Osteocyte (in vitro differentiated cells): Measurements from ENCODE around the gene DMKN. TPM values are rescaled to one million over a fixed set of nuclear protein-coding genes. Genes with fewer than 3 reads are reported as not detected.

Experiments used
- DNase-seq: peaks from one replicate; pipeline ENCODE4 v3.0.0; 2021; ENCODE audit warnings: mixed read lengths; ENCODE audit not compliant: unreplicated experiment; ENCODE audit errors: extremely low spot score
- H3K27ac Mint-ChIP-seq: one replicate; pipeline ENCODE4 v1.8.0; 2021; ENCODE audit warnings: mild to moderate bottlenecking, mixed read lengths; ENCODE audit not compliant: unreplicated experiment
- H3K27me3 Mint-ChIP-seq: one replicate; pipeline ENCODE4 v1.8.0; 2021; ENCODE audit warnings: mixed read lengths; ENCODE audit not compliant: unreplicated experiment
- H3K36me3 Mint-ChIP-seq: one replicate; pipeline ENCODE4 v1.8.0; 2021; ENCODE audit warnings: mixed read lengths; ENCODE audit not compliant: unreplicated experiment
- H3K4me1 Mint-ChIP-seq: one replicate; pipeline ENCODE4 v1.8.0; 2021; ENCODE audit warnings: mixed read lengths; ENCODE audit not compliant: unreplicated experiment
- H3K4me3 Mint-ChIP-seq: one replicate; pipeline ENCODE4 v1.8.0; 2021; ENCODE audit warnings: mild to moderate bottlenecking, moderate library complexity, mixed read lengths; ENCODE audit not compliant: unreplicated experiment
- H3K9me3 Mint-ChIP-seq: one replicate; pipeline ENCODE4 v1.8.0; 2021; ENCODE audit warnings: mixed read lengths; ENCODE audit not compliant: unreplicated experiment
- total RNA-seq: library from RNA; stranded (reverse); gene quantifications from 2 replicates; pipeline ENCODE4 v1.2.1, GENCODE V29; 2021
- TF ChIP-seq, protein P1 (sequence below): fragments of 200-600 bp; sonication (generic); IDR thresholded peaks from 2 replicates; pipeline ENCODE4 v1.5.0; 2021; ENCODE audit warnings: antibody characterized with exemption, mild to moderate bottlenecking, moderate library complexity

The DMKN gene
- total RNA-seq, 1 donor from 2014 or later, result not detected

GRCh38 chr19:35560271-35560670 is 46.8 kb upstream of the DMKN start:
- Mint-ChIP-seq H3K4me3 (no peak overlapping the region), H3K27me3 (peaks cover 31% of the 10 kb centered on the region), H3K27ac (no peak overlapping the region), H3K36me3 (no peaks in the 10 kb centered on the region), H3K9me3 (no peaks in the 10 kb centered on the region), H3K4me1 (peaks cover 3% of the 10 kb centered on the region)
- TF ChIP-seq, protein P1, sequence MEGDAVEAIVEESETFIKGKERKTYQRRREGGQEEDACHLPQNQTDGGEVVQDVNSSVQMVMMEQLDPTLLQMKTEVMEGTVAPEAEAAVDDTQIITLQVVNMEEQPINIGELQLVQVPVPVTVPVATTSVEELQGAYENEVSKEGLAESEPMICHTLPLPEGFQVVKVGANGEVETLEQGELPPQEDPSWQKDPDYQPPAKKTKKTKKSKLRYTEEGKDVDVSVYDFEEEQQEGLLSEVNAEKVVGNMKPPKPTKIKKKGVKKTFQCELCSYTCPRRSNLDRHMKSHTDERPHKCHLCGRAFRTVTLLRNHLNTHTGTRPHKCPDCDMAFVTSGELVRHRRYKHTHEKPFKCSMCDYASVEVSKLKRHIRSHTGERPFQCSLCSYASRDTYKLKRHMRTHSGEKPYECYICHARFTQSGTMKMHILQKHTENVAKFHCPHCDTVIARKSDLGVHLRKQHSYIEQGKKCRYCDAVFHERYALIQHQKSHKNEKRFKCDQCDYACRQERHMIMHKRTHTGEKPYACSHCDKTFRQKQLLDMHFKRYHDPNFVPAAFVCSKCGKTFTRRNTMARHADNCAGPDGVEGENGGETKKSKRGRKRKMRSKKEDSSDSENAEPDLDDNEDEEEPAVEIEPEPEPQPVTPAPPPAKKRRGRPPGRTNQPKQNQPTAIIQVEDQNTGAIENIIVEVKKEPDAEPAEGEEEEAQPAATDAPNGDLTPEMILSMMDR, result no peak
- no peak for DNase-seq

DNA sequence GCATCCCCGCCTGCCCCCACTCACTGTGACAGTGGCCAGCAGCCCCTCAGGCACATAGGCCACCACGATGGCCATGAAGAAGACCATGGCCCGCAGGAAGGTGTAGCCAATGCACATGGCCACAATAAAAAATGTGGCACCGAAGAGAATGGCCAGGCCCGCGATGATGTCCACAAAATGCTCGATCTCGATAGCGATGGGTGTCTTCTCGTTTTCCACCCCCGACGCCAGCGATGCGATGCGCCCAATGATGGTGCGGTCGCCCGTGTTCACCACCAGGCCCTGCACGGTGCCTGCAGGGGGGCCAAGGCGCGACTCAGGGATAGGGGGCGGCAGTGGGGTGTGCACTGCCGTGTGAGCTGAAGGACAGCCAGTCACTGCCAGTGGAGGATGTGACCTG is 46.3 kb upstream of the DMKN start:
- H3K4me1 Mint-ChIP-seq, result peaks cover 3% of the 10 kb centered on the region

DNA sequence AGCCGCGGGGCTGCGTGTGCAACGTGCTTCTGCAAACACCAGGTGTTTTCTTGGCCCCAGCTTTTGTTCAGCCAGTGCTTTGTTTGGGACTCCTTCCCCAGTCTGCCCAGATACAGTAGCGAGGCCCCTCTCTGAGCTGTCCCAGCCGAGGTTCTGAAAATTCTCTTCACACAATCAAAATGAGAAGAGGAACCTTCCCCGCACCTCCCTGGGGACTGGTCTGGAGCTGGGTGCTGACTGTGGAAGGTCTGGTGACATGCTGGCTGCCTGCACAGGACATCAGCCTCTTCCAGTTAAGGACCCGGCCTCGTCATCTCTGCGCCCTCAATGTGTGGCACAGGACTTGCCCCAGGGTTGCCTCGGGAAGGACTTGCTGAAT is 45.8 kb upstream of the DMKN start:
- TF ChIP-seq, protein P1, result no peak
- H3K27me3 Mint-ChIP-seq, result peaks cover 29% of the 10 kb centered on the region
- H3K9me3 Mint-ChIP-seq, result no peaks in the 10 kb centered on the region
- H3K27ac Mint-ChIP-seq, result no peak overlapping the region
- H3K36me3 Mint-ChIP-seq, result no peaks in the 10 kb centered on the region
- H3K4me1 Mint-ChIP-seq, result peaks cover 3% of the 10 kb centered on the region
- no peak overlapping the region for H3K4me3 Mint-ChIP-seq
- no peak for DNase-seq

More for the DNA sequence above, 46.3 kb upstream of the DMKN start:
- no peak for DNase-seq
- no peaks in the 10 kb centered on the region for H3K9me3 Mint-ChIP-seq
- H3K4me3 Mint-ChIP-seq, result no peak overlapping the region
- TF ChIP-seq, protein P1, result no peak
- peaks cover 29% of the 10 kb centered on the region for H3K27me3 Mint-ChIP-seq
- H3K27ac Mint-ChIP-seq, result no peak overlapping the region
- no peaks in the 10 kb centered on the region for H3K36me3 Mint-ChIP-seq

- Mint-ChIP-seq H3K27me3 (peaks cover 29% of the 10 kb centered on the region), H3K4me3 (no peak overlapping the region), H3K36me3 (no peaks in the 10 kb centered on the region), H3K4me1 (peaks cover 3% of the 10 kb centered on the region), H3K27ac (no peak overlapping the region), H3K9me3 (no peaks in the 10 kb centered on the region)
- TF ChIP-seq, protein P1, result no peak
- DNase-seq, result no peak
These were observed 45.2 kb upstream of the DMKN start for GRCh38 chr19:35558400-35559280.

- DNase-seq, result no peak
- TF ChIP-seq, protein P1, result no peak
- Mint-ChIP-seq H3K9me3 (no peaks in the 10 kb centered on the region), H3K4me3 (peak overlapping the region; percentile 78), H3K27me3 (peaks cover 29% of the 10 kb centered on the region), H3K27ac (no peak overlapping the region), H3K4me1 (peaks cover 3% of the 10 kb centered on the region), H3K36me3 (no peaks in the 10 kb centered on the region)
These were observed 44.3 kb upstream of the DMKN start for GRCh38 chr19:35557539-35558399.
